Upper lobe of right lung (tissue), 1 donor: Measurements from ENCODE around the gene ZNF571. TPM values are rescaled to one million over a fixed set of nuclear protein-coding genes. Genes with fewer than 3 reads are reported as not detected.

Source experiments
- ATAC-seq: fragments of 200-7000 bp; cut with Tn5 transposase; one replicate; pipeline ENCODE4 v1.9.1; 2020; ENCODE audit warnings: mild to moderate bottlenecking, moderate library complexity
- DNase-seq: peaks from one replicate; pipeline ENCODE4 v3.0.0-alpha.2; 2020
- H3K27ac ChIP-seq: fragments of 200-600 bp; one replicate; pipeline ENCODE4 v1.8.0; 2022
- H3K27me3 ChIP-seq: fragments of 200-600 bp; one replicate; pipeline ENCODE4 v1.8.0; 2022; ENCODE audit warnings: mild to moderate bottlenecking
- H3K36me3 ChIP-seq: fragments of 200-600 bp; one replicate; pipeline ENCODE4 v1.8.0; 2022
- H3K4me1 ChIP-seq: fragments of 200-600 bp; one replicate; pipeline ENCODE4 v1.8.0; 2022
- H3K4me3 ChIP-seq: fragments of 200-600 bp; one replicate; pipeline ENCODE4 v1.8.0; 2022; ENCODE audit warnings: mild to moderate bottlenecking
- H3K9me3 ChIP-seq: fragments of 200-600 bp; one replicate; pipeline ENCODE4 v1.8.0; 2022
- CTCF ChIP-seq: fragments of 200-600 bp; IDR thresholded peaks from one replicate; pipeline ENCODE4 v1.8.0; 2022; ENCODE audit warnings: antibody characterized with exemption
- intact Hi-C: fragments of 100-400 bp; cut with DNase I; formaldehyde crosslinking; loops from one replicate; pipeline ENCODE4 v1.11.0; 2022
- long read RNA-seq: library from polyadenylated mRNA; unstranded; transcript quantifications from one replicate; pipeline ENCODE4 v2.0.0, GENCODE V29; 2021
- total RNA-seq: library from RNA; stranded (reverse); fragmentation: NEBNext Ultra II Directional; extraction: Animal tissue kit (Norgen Biotek cat#: 25700); gene quantifications from one replicate; pipeline ENCODE4 v1.2.1, GENCODE V29; 2021
- donor health status: DM: no; HTN: yes; CAD: no; lungs with severe emphysema.

ZNF571 gene
- 5.5 TPM for total RNA-seq
- long read RNA-seq, partial matches to known transcripts: 0 of 5 reads
- long read RNA-seq, other reads (novel, unspliced or antisense): 1 of 5 reads

- Histone ChIP-seq H3K4me1 (peaks cover 12% of the 10 kb centered on the region), H3K4me3 (peak within 1 kb of the TSS; percentile 72), H3K27me3 (no peaks in the 10 kb centered on the region), H3K27ac (peak within 1 kb of the TSS; percentile 91), H3K9me3 (peaks cover 9% of the 10 kb centered on the region), H3K36me3 (peaks cover 13% of the 10 kb centered on the region)
- no peak for TF ChIP-seq CTCF
- ATAC-seq: peak; percentile 99
- intact Hi-C loops: no loop called here
- peak; percentile 98 for DNase-seq
Observed at GRCh38 chr19:37594304-37594981, at the start of gene ZNF571, which contains the start of gene ZNF540. TSS of gene ZNF571 (minus strand) at chr19:37594792. CDS start at chr19:37586676, 8,116 bp downstream. TSS of gene ZNF540 (plus strand) at chr19:37594876. CDS start at chr19:37598448, 3,572 bp downstream.

- Histone ChIP-seq H3K36me3 (peaks cover 5% of the 10 kb centered on the region), H3K27ac (no peak overlapping the region), H3K4me3 (no peak overlapping the region), H3K27me3 (no peaks in the 10 kb centered on the region), H3K4me1 (no peaks in the 10 kb centered on the region), H3K9me3 (peaks cover 65% of the 10 kb centered on the region)
- no peak for TF ChIP-seq CTCF
- intact Hi-C loops: no loop called here
- ATAC-seq (no peak), DNase-seq (no peak)
Observed at GRCh38 chr19:37635076-37636056, 40.8 kb upstream of the ZNF571 start.

- Histone ChIP-seq H3K36me3 (peaks cover 18% of the 10 kb centered on the region), H3K4me1 (peaks cover 12% of the 10 kb centered on the region), H3K9me3 (peaks cover 11% of the 10 kb centered on the region), H3K4me3 (peak overlapping the region; percentile 72), H3K27me3 (no peaks in the 10 kb centered on the region), H3K27ac (peak overlapping the region; percentile 91)
- ATAC-seq (peak; percentile 84), DNase-seq (peak; percentile 86)
- intact Hi-C loops: no loop called here
- TF ChIP-seq CTCF: no peak
Observed at GRCh38 chr19:37594982-37595382, 390 bp upstream of the ZNF571 start.

GRCh38 chr19:37593996-37594303, 642 bp downstream of the ZNF571 start:
- Histone ChIP-seq H3K27ac (peak overlapping the region; percentile 91), H3K36me3 (peaks cover 8% of the 10 kb centered on the region), H3K9me3 (peaks cover 7% of the 10 kb centered on the region), H3K4me3 (peak overlapping the region; percentile 72), H3K4me1 (peaks cover 12% of the 10 kb centered on the region), H3K27me3 (no peaks in the 10 kb centered on the region)
- no peak for TF ChIP-seq CTCF
- DNase-seq: no peak
- intact Hi-C loops: no loop called here
- no peak for ATAC-seq

- Histone ChIP-seq H3K4me1 (no peaks in the 10 kb centered on the region), H3K4me3 (no peak overlapping the region), H3K36me3 (peaks cover 30% of the 10 kb centered on the region), H3K27ac (no peak overlapping the region), H3K9me3 (peaks cover 62% of the 10 kb centered on the region), H3K27me3 (no peaks in the 10 kb centered on the region)
- DNase-seq (no peak), ATAC-seq (no peak)
- TF ChIP-seq CTCF: no peak
- intact Hi-C loops: no loop called here
Observed at GRCh38 chr19:37583340-37583739, 11.3 kb downstream of the ZNF571 start.
